NCI-H187 (cell line): ENCODE results near the gene SORCS3.

Source experiments
- DNase-seq, 2 experiments: peaks; one replicate each; lab custom pipeline; 2025; lab: John Stamatoyannopoulos, UW

Gene SORCS3

DNA sequence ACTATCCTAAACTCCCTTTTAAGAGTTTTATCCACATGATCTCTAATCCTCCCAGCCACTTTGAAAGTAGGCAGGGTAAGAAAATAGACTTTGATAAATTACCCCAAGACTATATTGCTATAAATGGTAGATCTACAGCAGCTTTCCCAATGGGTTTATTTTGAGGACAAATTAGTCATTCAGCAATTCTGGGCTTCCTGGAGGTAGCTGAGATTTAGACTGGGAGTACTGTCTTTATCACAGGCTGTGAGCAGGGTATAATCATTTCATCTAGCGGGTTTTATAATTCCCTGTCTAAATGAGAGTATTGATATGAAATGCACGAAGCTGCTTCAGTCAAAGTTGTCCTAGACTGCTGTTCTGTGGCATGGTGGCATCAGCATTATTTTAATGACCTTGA lies 279.4 kb downstream of the SORCS3 start:
- no peak for DNase-seq

DNA sequence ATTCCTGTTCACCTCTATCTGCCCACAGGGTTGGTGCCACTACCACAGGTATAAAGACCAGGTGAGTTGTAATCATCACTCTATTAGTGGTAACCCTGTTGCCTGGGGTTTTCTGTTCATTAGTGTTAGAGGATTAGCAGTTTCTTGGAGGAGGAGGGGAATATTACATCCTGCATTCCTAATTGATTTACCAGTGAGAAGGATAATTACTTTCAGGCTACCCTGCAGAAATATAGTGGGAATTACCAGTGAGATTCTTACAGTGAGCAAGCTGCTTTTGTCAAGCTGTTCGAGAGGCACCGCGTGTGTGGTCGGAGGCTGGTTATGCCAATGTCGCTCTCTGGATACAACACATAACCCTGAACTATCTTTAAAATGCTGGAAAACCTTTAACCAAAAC lies 280.7 kb downstream of the SORCS3 start:
- no peak for DNase-seq

DNA sequence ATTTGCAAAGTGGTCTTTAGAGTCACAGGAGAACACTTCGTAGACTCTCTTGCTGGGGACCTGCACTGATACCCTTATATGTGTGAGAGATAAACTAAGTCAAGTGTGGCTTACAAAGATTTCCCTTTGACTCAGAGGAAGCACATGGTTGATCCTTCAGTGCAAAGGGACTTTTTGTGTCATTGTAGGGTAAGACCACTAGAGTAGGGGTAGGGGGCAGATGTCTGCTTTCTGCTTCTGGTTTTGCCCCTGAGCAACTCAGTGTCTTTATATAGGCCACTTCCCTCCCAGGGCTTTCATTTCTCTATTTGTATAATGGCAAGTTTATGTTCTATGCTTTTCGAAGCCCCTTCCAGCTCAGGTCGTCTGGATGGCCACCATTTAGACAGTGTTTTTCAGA lies 281.7 kb downstream of the SORCS3 start:
- DNase-seq, result no peak

DNA sequence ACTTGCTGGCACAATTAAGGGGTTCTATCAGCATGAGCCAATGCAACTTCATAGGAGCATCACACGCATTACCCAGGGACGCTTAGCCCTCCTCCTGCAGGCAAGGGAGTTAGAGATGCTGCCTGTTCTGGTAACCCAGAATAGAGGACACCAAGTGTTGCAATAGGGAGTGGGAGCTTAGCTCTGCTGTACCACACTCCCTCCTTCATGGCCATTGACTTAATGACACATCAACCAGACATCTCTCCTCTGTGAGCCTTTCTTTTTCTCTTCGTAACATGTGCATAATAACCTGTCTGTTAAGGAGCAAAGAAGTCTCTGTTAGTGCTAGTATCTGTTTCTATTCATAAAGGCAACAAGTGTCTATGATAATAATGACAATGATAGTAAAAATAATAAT lies 282.4 kb downstream of the SORCS3 start:
- no peak for DNase-seq

DNA sequence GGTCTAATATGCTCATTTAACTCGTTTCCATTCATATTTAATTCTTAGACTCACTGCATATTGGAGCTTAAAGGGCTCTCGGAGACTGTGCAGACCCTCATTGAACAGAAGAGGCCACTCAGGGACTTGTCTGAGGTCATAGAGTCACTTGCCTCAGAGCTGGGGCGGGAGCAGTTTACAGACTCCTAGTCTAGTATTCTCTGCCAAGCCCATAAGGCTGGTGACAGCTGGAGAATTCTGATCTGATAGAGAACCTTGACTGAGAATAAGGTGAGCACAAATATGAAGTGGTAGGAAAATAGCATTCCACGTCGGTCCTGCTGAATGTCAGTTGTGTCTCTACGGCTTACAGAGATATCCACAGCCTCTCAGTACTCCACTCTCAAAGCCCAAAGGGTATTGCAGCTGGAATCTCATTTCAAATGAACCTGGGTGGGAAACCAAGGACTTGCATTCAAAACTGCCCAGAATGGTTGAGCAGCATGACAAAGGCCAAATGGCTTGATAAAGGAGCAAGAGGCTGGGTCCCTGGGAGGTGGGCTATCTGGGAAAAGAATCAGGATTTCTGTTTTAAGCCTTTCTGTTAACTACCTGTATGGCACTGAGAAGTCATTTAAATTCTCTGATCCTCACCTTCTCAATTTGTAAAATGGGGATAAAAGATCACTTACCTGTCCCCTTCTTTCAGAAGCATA lies 283.2 kb downstream of the SORCS3 start:
- DNase-seq, result no peak

DNA sequence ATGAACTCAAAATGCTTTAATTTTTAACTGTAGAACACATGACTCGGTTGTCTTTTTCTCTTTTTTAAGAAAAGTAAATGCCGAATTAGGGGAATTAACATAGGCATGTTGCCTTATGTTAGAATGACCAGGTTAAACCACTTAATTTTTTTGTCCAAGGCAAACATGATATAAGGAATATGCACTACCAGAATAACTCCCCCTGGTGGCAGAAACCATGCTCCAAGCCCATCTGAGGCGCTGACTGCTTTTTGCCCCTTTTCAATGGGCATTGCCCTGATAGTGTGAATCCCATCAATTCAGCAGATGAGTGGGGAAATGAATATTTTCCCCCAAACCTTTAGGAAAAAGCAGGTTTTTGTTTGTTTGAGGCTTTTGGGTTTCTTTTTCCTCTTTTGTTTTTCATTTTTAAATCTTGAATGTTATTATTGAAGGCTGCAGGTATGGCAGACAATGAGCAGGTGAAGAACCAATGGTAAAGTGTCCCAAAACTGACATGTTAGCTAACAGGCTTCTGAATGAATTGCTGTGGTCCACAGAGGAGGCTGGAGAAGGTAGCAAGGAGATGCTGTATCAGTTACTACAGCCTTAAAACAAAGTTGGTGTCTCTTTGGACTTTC lies 284.3 kb downstream of the SORCS3 start:
- no peak for DNase-seq

DNA sequence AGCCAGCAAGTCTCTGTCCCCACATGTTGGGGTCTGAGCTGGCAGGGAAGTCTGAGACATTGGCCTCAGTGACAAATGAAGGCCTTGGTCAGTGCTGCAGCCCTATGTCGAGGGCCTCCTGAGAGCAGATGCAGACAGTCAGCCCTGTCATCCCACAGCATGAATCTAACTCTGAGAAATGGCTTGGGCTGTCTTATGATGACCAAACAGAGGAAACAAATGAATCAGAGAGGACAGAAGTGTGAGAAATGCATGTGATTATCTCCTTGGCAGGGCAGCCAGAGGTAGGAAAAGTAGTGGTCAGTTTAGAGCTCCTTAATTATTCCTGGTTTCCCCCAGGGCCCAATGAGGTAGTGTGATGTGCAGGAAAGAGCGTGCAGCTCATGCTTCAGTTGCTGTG lies 287.6 kb downstream of the SORCS3 start:
- no peak for DNase-seq

DNA sequence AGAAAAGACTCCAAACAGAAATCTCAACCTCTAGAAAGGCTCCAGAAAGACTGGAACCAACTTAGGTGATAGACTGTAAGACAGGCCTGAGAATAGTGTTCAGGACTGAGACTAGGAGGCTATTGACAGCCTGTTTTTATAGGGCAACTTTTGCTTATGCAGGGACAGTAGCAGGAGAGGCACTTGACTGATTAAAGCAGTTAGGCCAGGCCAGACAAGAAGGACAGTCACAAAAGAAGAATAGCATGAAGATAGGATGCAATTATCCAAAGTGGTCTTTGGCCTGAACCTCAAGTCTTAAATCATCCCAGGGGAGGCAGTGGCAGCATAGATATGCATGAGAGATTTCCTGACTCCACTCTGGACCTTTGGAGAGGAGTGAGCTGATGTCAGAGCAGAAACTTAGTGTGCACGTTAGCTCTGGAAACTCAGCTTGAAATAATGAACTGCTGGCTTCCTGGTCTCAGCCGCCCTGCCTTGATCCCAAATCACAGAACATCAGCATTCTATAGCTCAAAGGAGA lies 290.6 kb downstream of the SORCS3 start:
- DNase-seq, result no peak

DNA sequence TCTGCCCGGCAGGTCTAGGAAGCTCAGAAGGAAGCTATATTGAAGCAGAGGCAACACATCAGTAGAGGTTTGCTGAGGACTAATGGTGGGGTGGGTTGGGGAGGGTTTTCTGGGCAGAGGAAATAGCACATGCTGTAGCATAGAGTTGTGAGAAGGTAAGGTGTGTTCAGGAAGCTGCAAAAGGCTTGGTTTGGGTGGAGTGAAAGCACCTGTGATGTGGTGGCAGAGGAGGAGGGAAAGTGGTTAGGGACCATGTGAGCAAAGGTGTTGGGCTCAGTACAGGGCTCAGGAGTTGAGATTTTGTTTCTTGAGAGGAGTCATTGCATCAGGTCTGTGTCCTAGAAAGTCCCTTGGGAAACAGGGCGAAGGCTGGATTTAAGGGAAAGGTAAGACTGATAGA lies 294.6 kb downstream of the SORCS3 start:
- DNase-seq, result no peak

DNA sequence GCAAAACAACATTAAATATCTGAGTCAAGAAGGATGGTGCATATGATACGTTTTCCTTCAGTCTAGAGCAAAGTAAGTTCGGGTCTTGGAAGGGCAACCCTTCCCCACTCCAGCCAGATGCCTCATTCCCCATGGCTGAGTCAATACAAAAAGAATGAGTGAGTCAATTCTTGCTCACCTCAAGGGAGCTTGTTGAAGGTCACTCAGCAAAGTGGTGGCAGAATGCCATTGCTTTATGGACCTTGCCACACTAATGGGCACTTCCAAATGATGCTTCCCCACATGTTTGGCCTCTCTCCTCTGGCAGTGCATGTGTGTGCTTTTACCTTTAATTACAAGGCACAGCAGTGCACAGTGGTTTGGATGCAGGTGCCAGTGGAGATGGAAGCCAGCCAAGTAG lies 296.5 kb downstream of the SORCS3 start:
- no peak for DNase-seq

DNA sequence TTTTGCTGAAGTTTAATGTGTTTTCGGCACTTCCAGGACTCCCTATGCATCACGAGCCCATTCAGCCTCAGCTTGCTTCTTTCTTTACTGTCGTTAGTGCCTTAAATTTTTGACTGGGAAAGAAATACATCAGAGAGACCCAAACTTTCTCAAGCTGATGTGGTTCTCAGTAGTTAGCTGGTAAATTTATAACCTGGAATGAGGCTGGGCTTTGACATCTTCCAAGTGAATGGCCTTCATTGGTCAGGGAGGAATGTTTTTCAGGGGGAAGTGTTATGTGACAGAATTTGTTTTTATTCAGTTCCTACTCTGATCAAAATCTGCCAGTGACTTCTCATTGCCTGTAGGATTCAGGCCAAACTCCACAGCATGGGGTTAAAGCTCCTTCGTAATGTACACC lies 296.9 kb downstream of the SORCS3 start:
- no peak for DNase-seq

DNA sequence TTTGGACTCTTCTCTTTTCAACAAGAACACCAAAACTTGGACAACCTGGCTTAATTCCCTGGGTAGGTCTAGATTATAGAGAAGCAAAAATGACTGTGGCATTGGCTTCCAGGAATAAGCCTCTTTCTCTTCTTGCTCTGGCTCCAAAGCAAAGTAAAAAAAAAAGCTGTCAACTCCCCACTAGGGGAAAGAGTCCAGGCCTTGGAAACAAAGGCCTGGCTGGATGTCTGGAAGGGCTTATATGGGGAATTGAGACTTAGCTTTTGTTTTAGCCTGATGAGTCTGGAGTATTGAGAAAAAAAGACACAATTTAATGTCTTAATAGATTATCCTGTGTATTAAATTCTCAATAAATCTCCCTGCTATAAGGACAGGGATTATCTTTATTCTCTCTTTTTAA lies 300.6 kb downstream of the SORCS3 start:
- no peak for DNase-seq

DNA sequence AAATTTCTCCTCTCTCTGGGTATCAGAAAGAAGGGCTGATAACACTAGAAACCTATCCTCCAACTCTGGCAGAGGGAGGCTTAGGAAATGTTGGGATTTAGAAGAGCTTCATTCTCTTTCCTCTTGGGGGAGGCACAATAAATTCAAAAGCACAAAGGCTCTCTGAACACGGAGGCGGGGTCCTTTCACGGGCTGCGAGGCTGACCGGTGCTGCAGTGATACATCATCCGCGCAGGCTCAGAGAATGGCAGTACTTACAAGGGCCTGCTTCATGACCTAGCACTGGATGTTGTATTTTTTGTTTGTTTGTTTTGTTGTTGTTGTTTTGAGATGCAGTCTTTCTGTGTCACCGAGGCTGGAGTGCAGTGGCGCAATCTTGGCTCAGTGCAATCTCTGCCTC lies 306.2 kb downstream of the SORCS3 start:
- DNase-seq, result no peak

DNA sequence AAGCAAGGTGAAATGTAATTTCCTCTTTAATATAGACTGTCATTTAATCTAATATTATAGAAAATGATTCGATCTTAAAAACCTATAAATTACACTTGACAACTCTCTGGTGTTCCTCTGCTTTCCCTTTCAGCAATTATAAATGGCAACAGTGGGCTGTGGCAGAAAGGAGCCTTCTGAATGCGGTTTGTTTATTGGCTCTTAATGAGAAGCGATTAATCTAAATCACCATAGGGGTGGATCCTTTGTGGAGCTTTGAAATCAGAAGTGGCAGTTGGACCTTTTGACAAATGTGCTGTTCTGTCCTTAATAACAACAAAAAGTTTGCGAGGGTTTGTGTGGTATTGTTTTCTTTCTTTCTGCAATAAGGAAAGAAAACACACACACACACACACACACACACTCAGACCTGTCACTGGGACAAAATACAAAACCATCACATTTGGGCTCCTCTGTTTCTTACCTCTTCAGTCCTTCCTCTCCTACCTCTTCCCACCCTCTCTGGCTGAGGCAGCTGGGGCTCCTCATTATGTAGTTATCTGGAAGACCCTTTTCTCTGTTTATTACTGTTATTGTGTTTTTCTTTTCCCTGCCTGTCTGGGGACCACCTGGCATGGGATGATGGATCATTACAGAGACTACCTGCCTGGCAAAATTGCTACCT lies 316.2 kb downstream of the SORCS3 start:
- DNase-seq, result no peak

DNA sequence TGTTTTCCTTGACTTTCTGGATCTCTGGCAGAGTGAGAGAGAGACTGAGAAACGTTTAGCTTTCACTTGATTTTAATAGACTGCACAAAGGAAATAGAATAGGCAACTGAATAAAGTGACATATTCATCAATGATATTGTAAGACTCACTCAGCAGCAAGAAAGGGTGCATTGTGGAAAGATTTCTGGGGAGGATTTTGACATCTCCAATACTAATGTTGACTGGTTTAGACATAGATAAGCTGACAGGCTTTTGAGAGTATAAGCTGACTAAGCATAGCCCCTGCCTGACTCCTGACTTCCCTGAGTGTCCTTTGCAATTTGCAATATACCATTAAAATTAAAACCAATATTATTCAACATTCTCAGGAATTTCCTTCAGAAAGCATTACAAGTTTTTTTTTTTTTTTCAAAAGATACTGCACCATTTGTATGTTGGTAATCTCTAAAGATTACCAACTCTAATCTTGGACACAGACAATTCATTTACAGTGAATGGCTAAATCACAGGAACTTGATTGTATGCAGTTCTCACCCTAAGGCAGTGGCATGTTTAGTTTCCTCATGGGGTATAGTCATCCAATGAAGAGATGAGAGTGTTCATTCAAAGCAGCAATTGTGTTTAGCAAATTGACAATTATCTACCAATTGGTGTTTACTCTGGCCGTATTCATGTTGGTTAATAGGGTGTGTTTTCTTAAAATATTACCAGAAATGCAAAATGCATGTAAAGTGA lies 325.6 kb downstream of the SORCS3 start:
- DNase-seq, result no peak

DNA sequence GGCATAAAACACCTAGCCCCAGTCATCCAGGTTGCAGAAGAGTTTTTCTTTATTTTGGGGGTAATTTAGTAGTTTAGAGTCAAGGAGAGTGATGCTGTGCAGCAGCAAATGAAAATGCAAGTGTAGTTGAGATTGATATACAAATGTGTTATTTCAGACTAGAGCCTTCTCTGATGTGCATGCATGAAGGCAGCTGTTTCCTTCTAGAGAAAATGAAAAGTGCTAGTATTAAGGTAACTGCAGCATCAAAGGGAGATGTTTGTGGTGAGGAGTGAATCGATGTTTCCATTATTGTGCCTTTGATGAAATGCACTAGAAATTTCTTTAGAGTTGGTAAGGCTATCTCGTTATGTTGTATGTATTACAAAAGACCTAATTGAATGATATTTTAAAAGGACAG lies 339.3 kb downstream of the SORCS3 start:
- no peak for DNase-seq

DNA sequence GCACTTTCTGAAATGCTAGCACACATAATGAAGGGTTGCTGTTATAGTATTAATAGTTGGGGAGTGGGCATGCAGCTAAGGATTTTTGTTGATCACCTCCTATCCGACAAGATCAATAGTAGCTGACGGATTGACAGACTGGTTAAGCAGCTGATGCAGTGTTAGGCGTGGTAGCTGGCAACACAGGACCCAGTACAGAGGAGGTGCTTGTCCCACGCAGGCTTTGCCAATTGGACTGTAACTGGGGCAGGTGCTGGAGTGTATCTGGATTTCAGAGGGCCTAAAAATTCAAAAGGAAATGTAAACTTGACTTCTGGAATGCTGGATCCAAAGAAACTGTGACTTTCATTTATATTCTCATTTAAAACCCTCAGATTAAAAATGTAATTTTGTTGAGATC lies 340.9 kb downstream of the SORCS3 start:
- DNase-seq, result no peak

DNA sequence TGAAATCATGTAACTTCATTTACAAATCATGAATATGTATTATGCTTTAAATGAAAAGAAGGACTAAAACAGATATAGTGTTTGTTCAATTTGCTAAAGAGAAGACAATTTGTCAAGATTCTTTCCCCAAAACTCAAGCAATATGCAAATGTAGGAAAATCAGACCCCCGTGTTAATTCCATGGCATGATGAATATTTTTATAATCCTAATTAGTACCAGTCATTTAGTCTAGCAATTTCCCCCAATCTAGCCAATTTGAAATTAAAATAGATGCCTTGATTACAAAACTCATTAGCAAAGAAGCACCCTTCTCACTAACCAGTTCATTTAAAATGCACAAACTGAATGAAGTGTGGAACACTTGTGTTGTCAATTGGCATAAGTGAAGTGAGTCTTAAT lies 347.6 kb downstream of the SORCS3 start:
- no peak for DNase-seq

DNA sequence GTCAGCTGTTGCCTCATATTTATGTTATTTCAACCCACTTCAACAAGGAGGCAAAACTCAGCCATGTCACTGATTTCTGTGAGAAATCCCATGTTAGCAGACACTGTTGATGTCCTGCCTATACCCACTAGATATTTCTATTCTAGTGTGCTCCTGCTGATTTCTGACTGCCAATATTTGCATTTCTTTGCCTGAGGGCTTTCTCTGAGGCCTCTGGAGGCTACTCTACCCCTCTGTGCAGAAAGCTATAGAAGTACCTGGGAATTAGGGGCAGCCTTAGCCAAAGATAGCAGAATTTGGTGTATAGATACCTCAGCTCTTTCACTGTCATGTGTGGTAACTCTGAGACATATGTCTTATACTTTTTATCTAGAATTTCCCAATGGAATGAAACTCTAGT lies 348.8 kb downstream of the SORCS3 start:
- DNase-seq, result no peak

DNA sequence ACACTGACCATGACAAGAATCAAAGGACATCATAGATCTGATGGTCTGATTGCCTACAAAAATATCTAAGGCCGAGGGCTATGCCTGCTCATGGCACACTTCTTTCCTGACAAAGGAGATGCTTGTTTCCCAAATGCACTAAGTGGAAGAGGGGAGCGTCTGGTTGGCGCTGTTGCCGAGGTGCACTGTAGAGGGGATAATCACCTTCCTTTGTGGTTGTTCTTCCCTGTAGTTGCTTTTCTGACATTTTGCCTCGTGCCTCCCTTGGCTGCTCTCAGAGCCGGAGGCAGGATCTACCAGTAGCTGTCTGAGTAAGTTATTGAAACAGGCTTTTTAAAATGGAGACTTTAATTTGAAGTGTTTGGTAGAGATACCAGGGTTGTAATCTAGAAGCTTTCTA lies 352.0 kb downstream of the SORCS3 start:
- DNase-seq, result no peak

DNA sequence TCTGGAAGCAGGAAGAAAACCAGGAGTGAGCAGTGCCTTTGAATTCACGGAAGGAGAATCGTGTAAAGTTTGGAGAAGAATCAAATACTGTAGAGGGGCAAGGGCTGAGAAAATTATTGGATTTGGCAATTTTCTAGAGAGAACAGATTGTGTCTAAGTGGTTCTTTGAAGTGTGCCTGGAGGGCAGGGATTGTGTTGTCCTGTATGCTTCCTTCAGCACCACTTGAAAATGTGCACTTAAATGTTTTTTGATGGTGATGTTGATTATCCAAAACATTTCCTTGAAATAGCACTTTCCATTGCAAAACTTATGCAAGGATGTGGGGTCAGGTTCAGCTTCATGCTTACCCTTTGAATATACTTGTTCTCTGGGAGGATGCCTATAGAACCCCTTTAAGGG lies 360.2 kb downstream of the SORCS3 start:
- no peak for DNase-seq

DNA sequence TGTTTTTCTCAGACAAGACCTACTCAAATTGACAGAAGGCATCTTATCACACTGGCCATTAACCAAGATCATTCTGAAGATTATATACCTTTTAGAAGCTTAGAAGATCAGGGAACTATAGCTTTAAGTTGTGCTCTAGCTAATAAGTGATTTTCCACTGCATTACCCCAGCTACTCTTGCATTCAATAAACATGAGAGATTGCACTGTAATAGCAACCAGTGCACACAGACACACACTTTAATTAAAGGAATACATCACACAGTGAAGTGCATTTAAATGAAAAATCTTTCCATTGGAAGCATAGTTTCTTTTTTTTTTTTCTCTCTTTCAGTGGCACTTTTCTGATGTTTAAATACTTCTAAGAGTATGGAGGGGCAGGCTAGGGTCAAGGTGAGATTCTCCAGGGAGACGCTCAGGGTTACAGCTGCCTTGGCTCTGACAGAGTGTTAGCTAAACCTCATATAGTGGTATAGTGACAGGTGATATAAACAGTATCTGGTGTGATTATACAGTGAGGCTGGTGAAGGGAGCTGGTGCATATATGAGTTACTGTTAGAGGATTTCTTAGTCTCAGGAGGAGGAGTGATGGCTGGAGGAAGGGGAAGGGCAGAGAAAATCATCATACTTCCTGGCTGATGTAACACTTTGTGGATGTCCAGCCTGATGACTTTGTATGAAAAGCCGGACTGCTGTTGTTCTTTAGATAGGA lies 369.5 kb downstream of the SORCS3 start:
- no peak for DNase-seq
